Stimulated activated CD4-positive, alpha-beta T cell treated with anti-CD3 and anti-CD28 coated beads, Interleukin-4, amount 100 ng/mL, for 24 hours (primary cell): ENCODE measurements around the gene TACC2.
"Not testable (repeated sequence)": the region's sequence is repeated elsewhere in the genome, so short reads cannot be mapped to it uniquely, and the experiment has no call there.

ENCODE experiments used
- DNase-seq: peaks from one replicate; pipeline ENCODE4 v3.0.0-alpha.2; 2020

The TACC2 gene

DNA sequence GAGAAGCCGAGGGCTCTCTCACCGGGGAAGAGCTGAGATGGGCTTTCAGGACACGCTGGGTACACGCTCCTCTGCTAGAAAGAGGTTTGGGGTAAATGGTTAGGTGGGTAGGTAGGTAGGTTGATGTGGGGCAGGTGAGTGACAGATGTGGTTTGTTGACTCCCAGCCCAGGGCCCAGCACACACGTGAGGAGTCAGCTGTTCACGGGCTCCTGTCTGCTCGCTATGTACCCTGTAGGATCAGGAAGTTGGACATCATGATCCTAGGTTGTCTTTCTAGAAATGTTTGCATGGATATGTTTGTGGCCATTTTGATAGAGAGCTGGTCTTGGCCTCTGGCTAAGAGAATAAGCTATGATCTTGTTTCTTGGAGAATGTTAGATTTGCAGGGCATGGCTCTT is 109.0 kb downstream of the TACC2 start:
- DNase-seq, result no peak

DNA sequence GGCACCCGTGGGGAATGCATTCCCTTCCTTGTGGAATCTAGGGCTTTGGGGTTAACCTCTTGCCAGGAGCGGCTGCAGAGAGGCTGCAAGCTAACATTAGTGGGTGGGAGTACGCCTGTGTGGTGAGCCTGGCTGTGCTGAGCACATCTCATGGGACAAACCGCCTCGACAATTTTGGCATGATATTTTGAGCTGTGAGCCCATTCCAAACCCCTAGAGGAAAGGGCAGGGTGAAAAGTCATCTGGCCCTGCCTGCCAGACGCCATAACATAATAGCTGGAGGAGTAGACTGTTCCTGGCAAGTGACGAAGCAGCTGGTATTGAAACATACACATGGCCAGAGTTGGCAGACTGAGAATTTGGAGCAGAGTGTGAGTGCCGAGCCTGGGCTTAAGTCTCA is 110.0 kb downstream of the TACC2 start:
- no peak for DNase-seq

DNA sequence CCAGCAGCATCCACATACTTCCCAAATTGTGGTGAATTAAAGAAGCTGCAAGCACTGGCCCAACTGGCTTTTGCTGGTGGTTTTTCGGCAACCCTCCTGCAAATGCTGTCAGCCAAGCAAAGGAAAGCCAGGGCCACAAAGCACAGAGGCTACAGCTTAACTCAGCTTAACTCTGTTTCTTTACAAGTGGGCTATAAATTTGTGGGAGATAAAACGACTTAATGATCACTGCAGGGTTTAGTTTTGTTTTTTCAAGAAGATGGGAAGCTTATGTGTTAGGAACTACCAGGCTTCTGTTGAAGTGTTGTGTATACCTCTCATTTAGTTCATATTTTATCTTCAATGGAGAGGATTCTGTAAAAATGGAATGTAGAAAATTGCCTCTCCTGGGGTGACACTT is 110.6 kb downstream of the TACC2 start:
- DNase-seq, result no peak

DNA sequence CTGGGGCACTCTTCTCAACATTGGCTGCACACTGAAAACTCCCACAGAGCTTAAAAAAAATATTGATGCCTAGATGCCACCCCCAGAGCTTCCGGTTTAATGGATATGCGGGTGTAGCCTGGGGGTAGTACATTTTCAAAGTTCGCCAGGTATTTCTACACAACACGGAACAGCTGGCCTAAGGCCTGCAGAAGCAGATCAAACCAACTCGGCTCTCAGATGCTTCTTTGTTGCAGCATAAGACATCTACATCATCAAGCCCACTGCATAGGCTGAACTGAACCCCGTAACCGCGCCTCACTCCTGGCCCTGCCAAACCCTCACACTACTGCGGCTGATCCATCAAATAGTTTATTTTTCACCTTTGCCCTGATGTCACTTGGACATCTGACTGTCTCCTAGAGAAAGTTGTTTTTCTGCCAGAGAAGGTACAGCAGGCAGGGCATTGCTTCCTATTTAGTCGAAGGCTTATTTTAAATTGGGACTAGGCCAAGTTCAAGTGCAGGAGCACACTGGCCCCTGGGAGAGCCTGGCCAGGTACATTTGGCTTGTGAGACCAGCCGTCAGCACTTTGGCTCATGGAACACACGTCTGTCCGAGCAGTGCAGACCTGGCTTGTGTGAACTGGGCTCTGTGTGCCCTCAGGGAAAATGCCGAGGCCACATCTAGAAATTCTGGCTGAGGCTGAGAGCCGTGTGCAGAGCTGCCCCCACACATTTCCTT is 113.3 kb downstream of the TACC2 start:
- DNase-seq, result no peak

DNA sequence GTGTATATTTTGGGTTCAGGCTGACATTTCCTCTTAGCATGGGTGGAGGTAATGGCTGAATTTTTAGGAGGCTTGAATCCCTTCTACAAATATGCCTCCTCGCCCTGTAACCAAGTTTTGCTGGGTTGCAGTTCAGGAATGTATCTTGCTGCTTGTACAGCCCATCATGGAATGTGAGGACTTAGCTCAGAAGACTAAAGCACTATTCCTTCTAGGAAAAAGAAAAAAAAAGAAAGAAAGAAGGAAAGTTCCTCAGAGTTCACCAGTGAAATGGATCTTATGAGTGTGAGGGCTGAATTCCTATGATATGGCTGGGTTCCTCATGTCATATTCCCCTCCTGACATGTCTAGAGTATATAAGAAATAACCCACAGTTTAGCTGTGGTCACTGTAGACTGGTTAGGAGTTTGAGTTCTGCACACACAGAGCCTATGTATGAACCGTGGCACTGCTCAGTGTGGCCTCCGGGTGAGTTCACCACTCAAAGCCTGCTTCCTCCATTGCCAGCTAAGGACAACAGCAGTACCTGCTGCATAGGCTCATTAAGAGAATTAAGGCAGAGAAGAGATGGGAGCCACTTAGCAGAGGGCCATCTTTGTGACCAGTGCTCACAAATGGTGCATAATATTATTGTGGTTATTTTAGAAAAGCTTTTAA is 114.0 kb downstream of the TACC2 start:
- DNase-seq, result no peak

- no peak for DNase-seq
Measured at GRCh38 chr10:122103592-122103991, 114.6 kb downstream of the TACC2 start.

DNA sequence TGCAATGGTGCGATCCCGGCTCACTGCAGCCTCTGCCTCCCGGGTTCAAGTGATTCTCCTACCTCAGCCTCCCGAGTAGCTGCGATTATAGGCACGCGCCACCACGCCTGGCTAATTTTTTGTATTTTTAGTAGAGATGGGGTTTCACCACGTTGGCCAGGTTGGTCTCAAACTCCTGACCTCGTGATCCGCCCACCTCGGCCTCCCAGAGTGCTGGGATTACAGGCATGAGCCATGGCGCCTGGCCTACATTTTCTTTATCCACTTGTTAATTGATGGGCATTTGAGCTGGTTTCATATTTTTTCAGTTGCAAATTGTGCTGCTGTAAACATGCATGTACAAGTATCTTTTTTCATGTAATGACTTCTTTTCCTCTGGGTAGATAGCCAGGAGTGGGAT is 119.8 kb downstream of the TACC2 start:
- not testable (repeated sequence) for DNase-seq

GRCh38 chr10:122112021-122112616 is 123.2 kb downstream of the TACC2 start:
- no peak for DNase-seq

DNA sequence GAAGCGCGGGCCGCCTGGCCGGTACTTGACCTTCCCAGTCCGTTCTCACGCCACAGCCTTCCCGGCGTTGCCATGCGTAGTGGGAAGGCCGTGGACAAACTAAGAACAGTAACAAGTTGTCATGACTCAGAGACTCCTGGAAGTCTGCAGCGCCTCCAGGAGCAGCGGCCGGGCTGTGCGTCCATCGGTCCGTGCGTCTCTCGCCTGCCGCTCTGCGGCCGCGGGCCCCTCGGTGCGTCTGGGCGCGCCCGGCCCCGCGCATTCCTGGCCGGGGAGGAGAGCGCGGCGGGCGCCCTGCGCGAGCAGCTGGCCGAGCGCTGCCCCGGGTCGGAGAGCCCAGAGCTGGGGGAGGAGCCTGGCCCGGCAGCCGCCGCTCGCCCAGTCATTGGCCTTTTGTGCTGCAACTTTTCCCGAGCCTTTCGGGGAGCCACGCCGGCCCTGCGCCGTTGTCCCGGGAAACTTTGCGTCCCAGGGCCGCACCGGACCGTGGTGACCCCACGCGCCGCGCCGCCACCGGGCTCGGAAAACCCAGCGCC is 123.7 kb downstream of the TACC2 start:
- no peak for DNase-seq

DNA sequence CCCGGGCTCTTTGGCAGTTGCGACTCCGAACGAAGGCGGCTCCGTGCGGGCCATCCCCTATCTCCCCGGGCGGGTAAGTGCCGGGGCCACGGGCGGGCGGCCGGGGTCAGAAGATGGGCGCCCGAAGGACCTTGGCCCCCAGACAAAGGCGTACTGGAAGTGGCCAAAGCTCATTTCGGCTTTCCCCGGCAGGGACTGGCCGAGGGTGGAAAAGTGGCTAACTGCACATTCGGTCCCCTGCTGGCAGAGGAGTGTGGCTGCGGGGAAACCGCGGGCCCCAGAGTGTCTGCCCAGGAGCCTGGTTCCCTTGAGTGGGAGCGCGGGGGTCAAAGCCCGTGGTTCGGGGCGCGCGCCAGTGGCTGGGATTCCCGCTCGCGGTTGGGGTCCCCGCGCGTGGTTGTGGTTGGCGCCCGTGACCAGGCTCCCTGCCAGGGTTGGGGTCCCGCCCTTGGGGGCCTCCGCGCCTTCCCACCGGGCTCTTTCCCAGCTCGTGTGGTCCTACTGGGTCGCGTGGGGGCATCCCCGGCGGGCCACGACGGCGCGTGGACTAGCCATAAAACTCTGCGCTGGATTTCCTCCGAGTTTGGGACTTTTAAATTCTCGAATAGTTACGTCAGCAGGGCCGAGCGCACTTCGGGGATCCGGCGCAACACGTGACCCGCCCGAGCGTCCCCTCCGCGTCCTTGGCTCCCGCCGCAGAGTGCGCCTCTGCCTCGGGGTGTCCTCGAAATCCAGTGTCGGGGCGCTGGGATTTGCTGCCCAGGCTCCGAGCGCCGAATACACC is 124.4 kb downstream of the TACC2 start:
- no peak for DNase-seq

DNA sequence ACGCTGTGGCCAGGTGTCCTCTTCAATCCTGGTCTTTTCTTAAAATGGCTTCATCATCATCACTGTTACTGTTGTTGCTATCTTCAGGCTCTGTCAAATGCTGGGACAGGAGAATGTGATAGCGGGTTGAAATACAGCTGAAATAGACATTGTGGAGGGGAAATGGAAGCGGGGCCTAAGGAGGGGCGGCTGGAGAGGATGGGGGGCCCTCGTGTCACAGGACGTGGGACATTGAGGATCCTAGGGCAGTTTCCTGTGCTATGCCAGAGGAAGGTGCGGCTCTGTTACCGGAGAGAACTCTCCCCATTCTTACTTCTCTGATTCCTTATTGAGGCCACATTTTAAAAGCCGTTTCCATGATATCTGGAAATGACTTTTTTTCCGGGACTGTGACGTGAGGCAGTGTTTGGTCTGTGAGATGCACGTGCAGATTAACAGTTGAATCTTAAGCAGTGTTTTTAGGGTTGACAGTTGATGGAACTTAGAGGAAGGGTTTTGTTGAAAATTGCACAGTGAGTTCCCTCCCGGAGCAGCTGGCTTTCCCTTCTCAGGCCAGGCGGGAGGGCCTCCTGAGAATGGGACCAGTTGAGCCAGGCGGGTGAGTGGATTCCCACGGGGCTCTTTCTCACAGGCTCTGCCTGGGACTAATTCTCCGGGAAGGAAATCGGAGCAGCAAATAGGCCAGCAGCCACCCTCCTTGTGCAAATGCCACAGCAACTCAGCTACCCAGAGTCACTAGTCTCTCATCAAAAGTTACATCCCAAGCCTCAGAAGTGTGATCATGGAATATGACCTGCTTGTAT is 125.2 kb downstream of the TACC2 start:
- DNase-seq, result no peak

DNA sequence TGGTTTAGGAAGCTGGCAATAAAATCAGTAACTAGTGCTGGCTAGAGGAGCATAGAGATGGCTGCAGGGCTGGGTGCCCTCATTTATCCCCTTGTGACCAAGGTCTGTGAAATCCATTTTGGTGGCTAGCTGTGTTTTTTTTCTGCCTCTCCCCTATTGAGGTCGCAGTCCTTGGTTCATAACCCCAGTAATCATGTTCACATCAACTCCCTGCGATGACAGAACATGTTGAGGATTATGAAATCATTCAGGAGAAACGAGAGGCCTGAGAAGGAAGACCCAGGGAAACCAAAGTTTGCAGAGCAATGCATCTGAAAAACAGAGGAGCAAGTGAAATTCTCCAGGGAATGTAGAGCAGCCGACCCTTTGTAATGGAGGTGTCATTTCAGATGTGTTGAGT is 126.9 kb downstream of the TACC2 start:
- DNase-seq, result no peak

DNA sequence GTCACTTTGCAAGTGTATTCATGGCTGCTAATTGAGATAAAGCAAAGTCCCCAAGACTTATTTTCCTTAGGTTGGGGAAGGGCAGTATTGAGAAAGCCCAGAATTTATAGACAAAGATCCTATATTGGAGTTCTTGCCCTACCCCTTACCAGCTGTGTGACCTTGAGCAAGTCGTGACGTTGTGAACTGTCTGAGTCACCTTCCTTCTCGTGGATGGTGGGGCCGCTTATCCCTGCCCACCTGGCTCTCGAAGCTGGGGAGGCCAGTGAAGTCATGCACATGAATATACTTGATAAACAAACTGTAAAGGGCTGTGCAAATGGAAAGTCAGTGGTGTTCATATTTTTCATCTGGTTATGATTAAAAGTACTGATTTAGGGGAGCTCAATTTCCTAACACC is 127.4 kb downstream of the TACC2 start:
- no peak for DNase-seq

GRCh38 chr10:122117475-122117874 is 128.5 kb downstream of the TACC2 start:
- DNase-seq, result no peak

DNA sequence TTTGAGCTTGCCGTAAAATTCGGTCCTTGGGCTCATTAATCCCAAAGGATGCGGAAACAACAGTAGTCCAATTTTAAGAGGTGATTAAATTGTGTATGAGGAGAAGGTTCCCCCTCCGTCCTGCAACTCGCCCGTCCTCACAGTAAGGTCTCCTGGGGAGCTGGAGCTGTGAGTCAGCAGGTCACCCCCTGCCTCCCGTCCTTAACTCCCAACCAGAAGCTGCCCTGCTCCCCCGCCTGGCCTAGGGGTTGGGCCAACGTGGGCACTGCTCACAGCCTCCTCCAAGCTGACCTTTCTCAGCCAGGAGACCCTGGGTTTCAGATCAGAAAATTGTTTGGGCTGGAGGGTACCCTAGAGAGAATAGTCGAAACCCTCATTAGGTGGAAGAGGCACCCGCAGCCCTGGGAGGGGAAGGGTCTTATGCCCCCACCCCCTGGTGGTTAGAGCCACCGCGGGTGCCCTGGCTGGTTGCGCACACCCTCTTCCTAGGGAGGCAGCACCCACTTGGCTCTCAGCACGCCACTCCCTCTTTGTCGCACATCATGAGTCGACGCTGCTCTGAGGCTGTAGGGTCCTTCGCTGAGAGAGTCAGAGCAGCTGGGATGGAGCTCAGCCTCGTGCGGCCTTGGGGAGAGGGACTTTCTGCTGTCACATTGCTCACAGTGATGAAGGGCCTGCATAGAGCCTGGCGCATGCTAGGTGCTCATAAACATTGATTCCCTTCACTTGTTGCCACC is 131.2 kb downstream of the TACC2 start:
- DNase-seq, result no peak

DNA sequence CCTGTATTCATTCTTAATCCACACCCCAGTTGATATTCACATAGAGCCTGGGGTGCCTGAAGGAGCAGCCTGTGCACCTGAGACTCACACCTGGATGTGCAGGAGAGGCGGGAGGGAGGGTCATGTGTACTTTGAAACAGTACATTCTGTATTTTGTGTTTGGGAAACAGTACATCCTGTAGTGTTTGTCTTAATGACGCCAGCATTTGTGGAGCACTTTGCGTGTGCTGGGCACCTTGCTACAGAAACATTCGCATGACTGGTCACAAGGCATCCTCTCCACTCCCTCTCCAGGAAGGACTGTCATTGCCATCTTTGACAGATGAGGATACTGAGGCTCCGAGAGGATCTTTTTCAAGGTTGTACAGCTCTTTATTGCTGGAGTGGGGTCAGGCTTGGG is 132.1 kb downstream of the TACC2 start:
- DNase-seq, result no peak

GRCh38 chr10:122122493-122122892 is 133.5 kb downstream of the TACC2 start:
- DNase-seq, result no peak

DNA sequence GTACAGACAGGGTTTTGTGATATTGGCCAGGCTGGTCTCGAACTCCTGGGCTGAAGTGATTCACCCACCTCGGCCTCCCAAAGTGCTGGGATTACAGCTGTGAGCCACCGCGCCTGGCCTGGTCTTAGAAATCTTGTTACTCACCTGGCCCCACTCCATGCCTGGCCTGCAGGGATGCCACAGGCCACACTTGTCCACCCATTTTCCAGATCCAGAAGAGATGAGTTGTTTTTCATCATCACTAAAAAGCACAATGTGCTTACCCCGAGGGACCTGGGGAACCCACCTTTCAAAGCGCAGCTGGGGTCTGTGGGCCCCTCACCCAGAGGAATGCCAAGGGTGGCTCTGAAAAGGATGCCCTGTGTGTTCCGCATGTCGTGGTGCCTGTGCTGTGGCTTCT is 134.2 kb downstream of the TACC2 start:
- DNase-seq, result no peak

DNA sequence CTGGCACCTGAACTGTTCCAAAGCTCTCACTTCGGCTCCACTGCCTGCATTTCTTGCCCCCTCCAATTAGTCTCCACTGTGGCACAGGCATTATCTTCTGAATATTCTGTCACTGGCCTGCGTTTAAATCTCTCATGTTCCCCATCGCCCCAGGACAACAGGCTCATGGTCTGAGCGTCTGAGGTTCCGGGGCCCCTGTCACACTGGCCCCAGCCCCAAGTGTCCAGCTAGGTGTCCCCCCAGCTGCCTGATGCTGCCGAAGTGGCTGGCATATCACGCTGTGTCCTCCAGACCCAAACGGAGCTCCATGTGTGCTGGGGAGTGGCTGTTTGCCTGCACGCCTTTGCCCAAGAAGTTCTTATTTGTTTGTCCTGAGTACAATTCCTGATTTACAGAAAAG is 135.4 kb downstream of the TACC2 start:
- no peak for DNase-seq

DNA sequence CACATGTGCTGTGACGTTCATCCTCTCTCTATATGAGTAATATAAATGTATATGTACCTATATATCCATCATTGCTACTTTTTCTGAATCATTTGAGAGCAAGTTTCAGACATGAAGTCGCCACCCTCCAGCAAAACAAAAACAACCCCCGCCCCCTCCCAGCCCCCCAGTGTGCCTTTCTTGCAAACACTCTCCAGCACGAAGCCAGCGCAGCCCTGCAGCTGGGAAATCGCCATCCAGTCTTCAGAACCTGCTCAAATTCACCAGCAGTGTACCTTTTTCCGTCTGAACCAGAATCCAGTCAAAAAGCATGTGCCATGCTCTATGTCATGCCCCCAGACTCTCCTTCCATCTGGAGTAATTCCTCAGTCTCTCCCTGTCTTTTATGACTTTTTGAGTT is 135.8 kb downstream of the TACC2 start:
- DNase-seq, result no peak

- no peak for DNase-seq
Measured at GRCh38 chr10:122126763-122127659, 138.0 kb downstream of the TACC2 start.
